Cardiac fibroblast (primary cell): Measurements from ENCODE around the gene TPCN1.
A peak's percentile ranks its signal among the peaks of the same experiment; 100 is the strongest.

ENCODE experiments used
- DNase-seq, 2 donors: peaks; one replicate each; pipeline versions ENCODE4 v3.0.0 to v3.0.0-alpha.2; 2010; ENCODE audit warnings: low read depth in 2 of 2
- H3K4me3 ChIP-seq, 2 donors: replicated peaks in 1 of 2; 1 replicate in 1 of 2; 2 replicates in 1 of 2; pipeline ENCODE4 v1.5.1; 2011; ENCODE audit warnings: low read depth in 2 of 2, low read length in 2 of 2, mild to moderate bottlenecking in 2 of 2, moderate library complexity in 1 of 2
- TF ChIP-seq, protein P1 (sequence below): IDR thresholded peaks from one replicate; pipeline ENCODE4 v1.5.1; 2011; ENCODE audit warnings: low read depth, mild to moderate bottlenecking, low read length, inconsistent platforms

The TPCN1 gene

DNA sequence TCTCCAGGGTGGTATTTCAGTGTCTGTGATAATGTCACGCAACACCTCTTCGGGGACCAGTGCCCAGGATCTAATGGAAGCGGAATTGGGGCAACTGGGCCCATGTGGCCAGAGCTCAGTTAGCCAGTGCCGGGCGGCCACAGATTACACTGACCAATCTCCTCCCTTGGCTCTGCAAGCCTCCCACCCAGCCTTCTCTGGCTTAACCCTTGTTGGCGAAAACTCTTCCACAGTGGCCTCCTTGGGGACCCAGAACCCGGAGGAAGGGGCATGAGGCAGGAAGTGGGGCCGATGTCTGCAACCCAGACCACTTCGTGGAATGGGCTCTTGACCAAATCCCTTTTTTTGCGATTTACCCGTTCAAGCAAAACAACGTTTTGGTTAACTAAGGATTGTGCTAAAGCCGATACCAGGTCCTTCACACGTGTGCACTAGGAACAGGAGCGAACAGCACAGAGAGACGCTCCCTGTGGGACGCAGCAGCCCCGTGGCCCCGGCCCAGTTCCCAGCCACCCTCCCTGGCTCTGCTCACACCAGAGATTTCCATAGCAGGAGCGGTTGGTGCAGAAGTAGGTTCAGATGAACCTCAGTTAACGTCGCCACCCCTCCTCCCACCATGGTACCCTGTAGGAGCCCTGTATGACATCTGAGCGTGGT is 75.4 kb downstream of the TPCN1 start:
- no peak for DNase-seq
- TF ChIP-seq, protein P1, sequence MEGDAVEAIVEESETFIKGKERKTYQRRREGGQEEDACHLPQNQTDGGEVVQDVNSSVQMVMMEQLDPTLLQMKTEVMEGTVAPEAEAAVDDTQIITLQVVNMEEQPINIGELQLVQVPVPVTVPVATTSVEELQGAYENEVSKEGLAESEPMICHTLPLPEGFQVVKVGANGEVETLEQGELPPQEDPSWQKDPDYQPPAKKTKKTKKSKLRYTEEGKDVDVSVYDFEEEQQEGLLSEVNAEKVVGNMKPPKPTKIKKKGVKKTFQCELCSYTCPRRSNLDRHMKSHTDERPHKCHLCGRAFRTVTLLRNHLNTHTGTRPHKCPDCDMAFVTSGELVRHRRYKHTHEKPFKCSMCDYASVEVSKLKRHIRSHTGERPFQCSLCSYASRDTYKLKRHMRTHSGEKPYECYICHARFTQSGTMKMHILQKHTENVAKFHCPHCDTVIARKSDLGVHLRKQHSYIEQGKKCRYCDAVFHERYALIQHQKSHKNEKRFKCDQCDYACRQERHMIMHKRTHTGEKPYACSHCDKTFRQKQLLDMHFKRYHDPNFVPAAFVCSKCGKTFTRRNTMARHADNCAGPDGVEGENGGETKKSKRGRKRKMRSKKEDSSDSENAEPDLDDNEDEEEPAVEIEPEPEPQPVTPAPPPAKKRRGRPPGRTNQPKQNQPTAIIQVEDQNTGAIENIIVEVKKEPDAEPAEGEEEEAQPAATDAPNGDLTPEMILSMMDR, result no peak
- H3K4me3 ChIP-seq, result no peak overlapping the region

DNA sequence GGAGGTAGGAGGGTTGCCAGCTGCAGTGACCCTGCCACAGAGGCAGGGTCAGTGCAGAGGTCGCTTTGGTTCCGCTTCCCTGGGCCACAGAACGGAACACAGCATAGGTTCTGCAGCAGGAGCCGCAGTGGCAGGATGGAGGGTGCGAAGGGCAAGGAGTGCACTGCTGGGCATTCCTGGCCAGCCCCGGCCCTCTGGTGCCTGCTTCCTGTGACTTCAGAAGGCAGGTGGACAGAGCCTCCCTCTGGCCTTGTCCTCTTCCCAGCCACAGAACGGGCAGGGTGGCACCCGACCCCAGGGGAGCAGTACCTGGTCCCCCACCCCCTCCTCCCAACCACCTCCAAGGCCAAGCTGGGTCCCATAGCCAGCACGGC is 75.9 kb downstream of the TPCN1 start:
- DNase-seq, result no peak
- no peak overlapping the region for H3K4me3 ChIP-seq
- TF ChIP-seq, protein P1, result no peak

DNA sequence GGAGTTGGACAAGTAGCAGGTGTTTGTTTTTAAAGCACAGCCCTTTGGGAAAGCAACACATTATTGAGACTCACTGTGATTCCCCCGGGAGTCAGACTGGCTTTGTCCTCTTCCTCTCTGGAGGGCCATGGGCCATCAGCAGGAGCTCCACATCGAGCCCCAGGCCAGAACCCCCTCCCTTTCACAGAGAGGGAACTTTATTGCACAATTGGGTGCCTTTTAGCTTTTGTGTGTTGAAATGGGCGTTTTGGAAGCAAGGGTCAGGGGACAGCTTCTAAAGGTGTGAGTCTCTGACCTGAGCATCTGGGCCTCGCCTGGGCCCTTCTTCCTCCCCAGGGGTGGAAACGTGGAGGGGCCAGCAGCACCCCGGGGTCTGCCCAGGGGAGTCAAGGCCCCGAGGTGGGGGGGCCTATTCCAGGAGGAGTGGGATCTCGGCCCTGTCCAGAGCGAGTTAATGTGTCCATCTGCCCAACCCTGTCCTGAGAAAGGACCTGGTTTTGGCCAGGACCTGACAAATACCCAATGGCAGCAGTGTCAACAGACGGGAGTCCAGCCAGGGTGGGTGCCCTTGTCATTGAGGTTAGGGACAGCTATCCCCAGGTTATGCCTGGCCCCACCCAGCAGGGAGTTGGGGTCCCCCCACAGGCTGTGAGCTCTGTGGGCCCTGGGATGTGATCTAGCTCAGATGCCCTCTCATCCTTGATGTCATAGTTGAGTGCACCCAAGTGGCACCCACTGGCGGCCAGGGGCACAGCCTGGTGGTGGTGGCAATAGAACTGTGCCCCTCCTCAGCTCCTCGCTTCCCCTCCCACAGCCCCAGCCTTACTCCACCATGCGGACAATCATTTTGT is 76.6 kb downstream of the TPCN1 start:
- H3K4me3 ChIP-seq, result no peak overlapping the region
- DNase-seq, result no peak
- TF ChIP-seq, protein P1, result no peak

- DNase-seq, result no peak
- no peak overlapping the region for H3K4me3 ChIP-seq
- TF ChIP-seq, protein P1, result no peak
Measured at GRCh38 chr12:113298472-113298817, 77.2 kb downstream of the TPCN1 start.

DNA sequence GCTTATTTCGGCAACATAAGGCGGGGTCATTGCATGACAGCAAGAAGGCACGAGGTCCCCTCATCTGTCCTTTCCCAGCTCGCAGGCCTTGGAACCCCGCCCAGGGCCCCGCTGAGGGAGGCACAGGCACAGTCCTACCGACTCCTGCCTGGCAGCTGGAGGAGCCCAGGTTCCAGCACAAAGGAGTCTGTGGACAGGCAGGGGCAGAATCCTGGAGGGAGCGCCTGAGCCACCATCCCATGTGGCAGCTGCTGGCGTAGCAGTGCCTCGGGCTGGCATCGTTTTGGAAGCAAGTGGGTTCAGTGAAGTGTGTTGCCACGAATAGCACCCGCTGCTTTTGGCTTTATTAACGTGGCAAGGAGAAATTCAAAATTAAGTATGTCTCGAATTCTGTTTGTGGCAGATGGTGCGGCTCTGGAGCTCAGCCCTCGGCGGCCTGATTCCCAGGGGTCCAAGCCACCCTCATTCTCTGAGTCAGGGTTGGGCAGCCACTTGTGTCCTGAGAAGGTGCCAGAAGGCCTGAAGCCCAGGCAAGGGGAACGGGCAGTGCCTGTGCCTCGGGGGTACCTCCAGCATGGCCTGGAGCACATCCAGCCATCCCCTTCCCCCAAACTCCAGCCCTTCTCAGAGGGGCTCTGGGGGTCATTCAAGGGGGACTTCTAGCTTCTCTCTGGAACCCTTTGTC is 77.7 kb downstream of the TPCN1 start:
- H3K4me3 ChIP-seq, result no peak overlapping the region
- DNase-seq, result peak in 1 of 2 donors; percentile 23
- TF ChIP-seq, protein P1, result no peak

DNA sequence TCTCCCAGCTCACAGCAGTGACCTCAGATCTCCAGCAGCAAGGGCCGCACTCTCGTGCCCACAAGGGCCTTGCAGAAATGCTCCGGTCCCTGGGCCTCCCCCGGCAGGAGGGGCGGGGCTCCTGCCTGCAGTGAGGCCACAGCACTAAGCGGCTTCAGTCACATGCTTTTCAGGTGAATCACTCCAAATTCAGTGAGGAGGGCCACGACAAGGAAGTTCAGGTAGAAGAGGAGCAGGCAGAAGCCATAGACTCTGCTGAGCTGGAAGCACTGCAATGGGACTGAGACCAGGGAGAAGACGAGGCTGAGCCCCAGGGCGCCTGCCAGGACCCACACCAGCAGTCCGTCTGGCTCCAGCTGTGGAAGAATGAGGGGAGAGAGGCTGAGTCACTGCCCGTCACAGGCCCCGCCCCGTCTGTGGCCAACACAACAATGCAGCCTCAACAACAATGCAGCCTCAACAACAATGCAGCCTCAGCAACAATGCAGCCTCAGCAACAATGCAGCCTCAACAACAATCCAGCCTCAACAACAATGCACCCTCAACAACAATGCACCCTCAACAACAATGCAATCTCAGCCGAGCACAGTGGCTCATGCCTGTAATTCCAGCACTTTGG is 78.5 kb downstream of the TPCN1 start:
- H3K4me3 ChIP-seq, result no peak overlapping the region
- TF ChIP-seq, protein P1, result no peak
- DNase-seq, result peak; percentile 84 to 88
